Ovary (tissue), 3 donors: ENCODE data around the gene TMEM63B.

Experiments used
- CTCF ChIP-seq, 3 donors: fragments of 450-650 bp in 2 of 3; fragments of 200-600 bp in 1 of 3; IDR thresholded peaks; one replicate each; pipeline versions ENCODE4 v1.5.1 to v1.8.0; 2016 to 2022; ENCODE audit warnings: antibody characterized with exemption in 3 of 3, mild to moderate bottlenecking in 1 of 3
- EP300 ChIP-seq: sonication (generic); formaldehyde crosslinking; IDR thresholded peaks from one replicate; pipeline ENCODE4 v1.6.1; 2017; ENCODE audit warnings: antibody characterized with exemption
- POLR2A ChIP-seq: fragments of 450-650 bp; IDR thresholded peaks from one replicate; pipeline ENCODE4 v1.6.1; 2017; ENCODE audit warnings: antibody characterized with exemption, mild to moderate bottlenecking, moderate library complexity
- donor health status: DM: no; HTN: no; CAD: no.

DNA sequence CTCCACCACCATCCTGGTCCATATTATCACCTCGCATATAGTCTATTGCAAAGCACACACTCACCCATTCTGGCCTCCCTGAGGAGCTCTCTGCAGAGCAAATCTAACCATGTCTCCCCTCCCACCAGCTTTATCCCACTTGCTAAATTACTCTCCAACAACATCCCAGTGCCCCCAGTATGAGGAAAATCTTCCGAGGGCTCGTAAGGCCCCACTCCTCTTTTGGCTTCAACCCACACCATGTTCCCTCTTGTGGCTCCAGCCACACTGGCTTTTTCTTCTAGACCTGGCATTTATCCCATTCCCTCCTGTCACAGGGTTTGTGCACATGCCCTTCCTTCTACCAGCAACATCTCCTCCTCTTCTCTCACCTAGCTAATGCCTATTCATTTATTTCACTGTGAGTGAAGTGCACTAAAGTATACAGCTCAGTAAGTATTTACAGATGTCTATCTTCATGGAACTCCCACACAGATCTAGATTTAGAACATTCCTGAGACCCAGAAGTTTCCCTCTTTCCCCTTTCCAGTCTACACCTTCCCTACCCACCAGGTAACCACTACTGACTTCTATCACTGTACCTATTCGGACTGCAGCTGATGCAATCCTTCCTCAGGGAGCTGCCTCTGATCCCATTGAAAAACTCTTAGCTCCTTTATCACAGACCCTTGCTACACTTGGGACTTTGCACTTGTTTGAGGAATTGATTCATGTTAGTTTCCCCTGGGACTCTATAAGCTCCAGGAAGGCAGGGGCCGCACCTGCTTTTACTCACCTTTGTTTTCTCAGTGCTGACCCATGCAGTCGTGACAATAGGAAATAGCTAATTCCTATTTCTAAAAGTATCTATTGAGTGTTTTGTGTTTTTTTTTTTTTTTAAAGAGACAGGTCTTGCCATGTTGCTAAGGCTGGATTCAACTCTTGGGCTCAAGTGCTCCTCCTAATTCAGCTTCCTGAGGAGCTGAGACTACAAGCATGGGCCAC lies 15.6 kb upstream of the TMEM63B start:
- TF ChIP-seq CTCF (IDR thresholded peaks at IDR 0.05) (no peak), POLR2A (no peak), EP300 (no peak)
